ENCODE results near the gene USP34.

- TF ChIP-seq POLR2A (IDR thresholded peaks at IDR 0.05; ENCODE audit: low read length) (no peak), GATA1 (IDR thresholded peaks at IDR 0.05; ENCODE audit: low read depth, low read length) (no peak)
Measured at GRCh38 chr2:61221819-61222218, 249.1 kb downstream of the USP34 start.

Data from erythroblast (primary cell).